Left colon (tissue), 2 donors: ENCODE measurements around the gene RFNG. TPM values are rescaled to one million over a fixed set of nuclear protein-coding genes. Genes with fewer than 3 reads are reported as not detected.

Experiments
- ATAC-seq: fragments of 200-7000 bp; cut with Tn5 transposase; one replicate; pipeline ENCODE4 v1.9.1; 2020; ENCODE audit warnings: mild to moderate bottlenecking, moderate library complexity
- DNase-seq, 2 donors: peaks; one replicate each; pipeline ENCODE4 v3.0.0-alpha.2; 2020
- intact Hi-C, 2 donors: fragments of 100-400 bp; cut with DNase I in 1 of 2; cut with micrococcal nuclease in 1 of 2; formaldehyde crosslinking; loops; one replicate each; pipeline versions ENCODE4 v1.11.2 to v1.14.0; 2022; cut with DNase I, micrococcal nuclease
- total RNA-seq, 2 donors: library from RNA; stranded (reverse); fragmentation: NEBNext Ultra II Directional; extraction: Animal tissue kit (Norgen Biotek cat#: 25700); gene quantifications; one replicate each; pipeline ENCODE4 v1.2.1, GENCODE V29; 2021
- donor health status: DM: no; HTN: no; CAD: no.
- donor health status: DM: yes; HTN: yes; CAD: no.

The RFNG gene
- total RNA-seq, 2 donors from 2014 or later: 31.5 to 32.3 TPM

GRCh38 chr17:82062076-82062983 lies 10.7 kb upstream of the RFNG start:
- intact Hi-C loops: no loop called here
- DNase-seq (no peak), ATAC-seq (no peak)

GRCh38 chr17:82061047-82061925 lies 9.7 kb upstream of the RFNG start:
- DNase-seq (no peak), ATAC-seq (no peak)
- intact Hi-C loops: no loop called here

DNA sequence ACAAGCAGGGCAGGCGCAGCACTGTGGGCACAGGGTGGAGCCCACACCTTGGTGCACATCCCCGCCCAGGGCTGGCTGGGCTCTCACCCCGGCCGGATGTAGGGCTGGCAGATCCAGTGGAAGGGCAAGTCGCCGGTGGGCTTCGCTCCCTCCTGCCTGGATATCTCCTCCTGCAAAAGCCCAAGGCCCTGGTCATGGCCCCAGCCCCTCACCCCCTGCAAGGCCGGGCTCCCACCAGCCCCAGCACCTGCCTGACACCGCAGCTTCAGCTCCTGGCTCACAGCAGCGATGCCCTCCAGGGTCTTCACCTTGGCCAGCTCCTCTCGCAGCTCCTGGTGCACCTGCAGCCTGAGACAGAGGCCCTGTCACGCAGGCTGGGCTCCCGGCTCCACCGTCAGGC lies 9.0 kb upstream of the RFNG start:
- no peak for DNase-seq
- intact Hi-C loops: no loop called here

DNA sequence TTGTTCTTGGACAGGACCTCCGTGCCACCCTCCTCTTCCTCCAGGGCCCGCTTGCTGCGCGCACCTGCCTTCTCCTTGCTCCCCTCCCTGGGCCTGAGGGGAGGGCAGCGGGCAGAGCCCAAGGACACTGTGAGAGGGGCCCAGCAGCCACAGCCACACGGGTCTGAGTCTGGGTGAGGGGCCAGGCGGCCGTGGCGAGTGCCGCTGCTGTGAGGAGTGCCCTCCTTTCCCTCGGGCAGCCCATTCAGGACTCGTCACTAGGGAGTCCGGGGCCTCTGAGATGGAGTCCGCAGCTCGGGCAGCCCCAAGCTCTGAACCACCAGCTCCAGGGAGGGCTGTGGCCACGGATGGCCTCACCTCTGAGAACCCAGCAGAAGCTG lies 8.4 kb upstream of the RFNG start:
- no peak for ATAC-seq
- intact Hi-C loops: no loop called here
- no peak for DNase-seq

More for the DNA sequence above, 9.0 kb upstream of the RFNG start:
- no peak for ATAC-seq

- no peak for ATAC-seq
- DNase-seq: no peak
- intact Hi-C loops: no loop called here
Measured at GRCh38 chr17:82059272-82060000, 7.8 kb upstream of the RFNG start.

GRCh38 chr17:82058855-82059249 lies 7.2 kb upstream of the RFNG start:
- DNase-seq (no peak), ATAC-seq (no peak)
- intact Hi-C loops: no loop called here

- no peak for ATAC-seq
- intact Hi-C loops: no loop called here
- no peak for DNase-seq
Measured at GRCh38 chr17:82058230-82058854, 6.7 kb upstream of the RFNG start.

GRCh38 chr17:82056729-82057621 lies 5.4 kb upstream of the RFNG start:
- no peak for DNase-seq
- intact Hi-C loops: no loop called here
- peak; percentile 5 for ATAC-seq

DNA sequence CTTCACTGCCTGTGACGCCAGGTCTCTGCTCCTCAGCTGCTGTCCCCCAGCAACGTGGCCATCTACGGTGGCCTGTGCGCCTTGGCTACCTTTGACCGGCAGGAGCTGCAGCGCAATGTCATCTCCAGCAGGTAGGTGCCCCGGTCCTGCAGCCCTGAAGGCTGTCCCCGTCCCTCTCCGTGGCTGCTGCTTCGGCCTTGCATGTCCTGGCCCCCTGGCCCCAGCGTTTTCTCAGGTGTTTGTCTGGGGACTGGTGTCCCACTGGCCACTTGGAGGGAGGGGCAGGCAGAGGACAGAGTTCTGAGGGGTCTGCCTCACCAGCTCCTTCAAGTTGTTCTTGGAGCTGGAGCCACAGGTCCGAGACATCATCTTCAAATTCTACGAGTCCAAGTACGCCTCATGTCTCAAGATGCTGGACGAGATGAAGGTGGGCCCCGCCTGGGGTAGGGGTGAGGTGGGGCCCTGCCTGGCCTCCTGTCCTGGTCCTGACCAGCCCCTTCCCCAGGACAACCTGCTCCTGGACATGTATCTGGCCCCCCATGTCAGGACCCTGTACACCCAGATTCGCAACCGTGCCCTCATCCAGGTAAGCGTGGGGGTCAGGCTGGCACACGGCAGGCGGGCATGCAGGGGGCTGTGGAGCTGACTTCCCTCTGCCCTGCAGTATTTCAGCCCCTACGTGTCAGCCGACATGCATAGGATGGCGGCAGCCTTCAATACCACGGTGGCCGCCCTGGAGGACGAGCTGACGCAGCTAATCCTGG lies 4.5 kb upstream of the RFNG start:
- DNase-seq (no peak), ATAC-seq (no peak)
- intact Hi-C loops: no loop called here

DNA sequence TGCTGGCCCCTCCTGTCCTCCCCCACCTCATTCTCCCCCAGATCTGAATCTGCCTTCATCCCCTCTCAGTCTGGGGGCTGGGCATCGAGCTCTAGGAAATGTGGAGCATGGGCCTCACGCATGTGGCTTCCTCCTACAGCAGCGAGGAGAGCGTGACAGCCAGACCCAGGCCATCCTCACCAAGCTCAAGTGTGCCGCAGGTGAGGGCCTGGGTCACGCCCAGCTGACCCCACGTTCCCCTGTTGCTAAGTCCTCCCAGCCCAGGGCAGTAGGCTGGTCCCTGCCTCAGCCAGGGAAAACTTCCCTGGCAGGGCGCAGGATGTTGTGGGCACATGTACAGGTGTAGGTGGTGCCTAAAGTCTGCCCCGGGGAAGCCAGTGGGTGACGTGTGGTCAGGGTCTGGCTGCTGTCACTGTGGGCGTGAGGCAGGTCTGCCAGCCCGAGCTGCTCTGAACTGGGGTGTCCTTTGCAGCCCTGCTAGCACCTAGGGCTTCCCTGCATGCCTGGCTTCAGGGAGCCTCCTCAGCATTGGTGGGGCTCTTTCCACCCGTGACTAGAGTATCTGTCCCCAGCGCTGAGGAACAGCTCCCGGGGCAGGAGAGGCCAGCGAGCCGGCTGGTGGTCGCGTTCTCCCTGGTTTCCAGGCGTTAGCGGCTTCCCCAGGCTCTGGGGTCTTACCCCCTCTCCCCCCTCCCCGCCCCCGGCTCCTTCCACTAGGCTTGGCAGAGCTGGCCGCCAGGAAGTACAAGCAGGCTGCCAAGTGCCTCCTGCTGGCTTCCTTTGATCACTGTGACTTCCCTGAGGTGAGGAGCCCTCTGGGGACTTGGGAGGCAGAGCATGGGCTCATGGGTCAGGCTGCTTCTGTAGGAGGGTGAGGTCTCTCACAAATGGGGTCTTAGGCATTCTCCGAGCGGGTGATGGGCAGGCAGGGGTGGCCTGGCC lies 3.7 kb upstream of the RFNG start:
- intact Hi-C loops: no loop called here
- no peak for ATAC-seq
- DNase-seq: no peak

DNA sequence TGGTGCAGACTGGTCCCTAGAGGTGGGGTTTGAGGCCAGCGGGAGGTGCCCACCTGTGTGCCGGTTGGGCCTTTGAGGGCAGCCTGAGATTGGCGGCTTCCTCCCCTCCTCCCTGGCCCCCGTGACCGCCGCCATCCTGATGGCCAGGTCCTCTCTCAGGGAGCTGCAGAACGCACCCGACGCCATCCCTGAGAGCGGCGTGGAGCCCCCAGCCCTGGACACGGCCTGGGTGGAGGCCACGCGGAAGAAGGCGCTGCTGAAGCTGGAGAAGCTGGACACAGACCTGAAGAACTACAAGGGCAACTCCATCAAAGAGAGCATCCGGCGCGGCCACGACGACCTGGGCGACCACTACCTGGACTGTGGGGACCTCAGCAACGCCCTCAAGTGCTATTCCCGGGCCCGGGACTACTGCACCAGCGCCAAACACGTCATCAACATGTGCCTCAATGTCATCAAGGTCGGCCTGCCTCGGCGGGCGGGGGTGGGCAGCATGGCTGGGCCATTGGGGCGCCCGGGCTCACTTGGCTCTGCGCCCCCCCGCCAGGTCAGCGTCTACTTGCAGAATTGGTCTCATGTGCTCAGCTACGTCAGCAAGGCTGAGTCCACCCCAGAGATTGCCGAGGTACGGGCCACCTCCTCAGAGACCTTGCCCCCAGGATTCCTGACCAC lies 2.9 kb upstream of the RFNG start:
- no peak for DNase-seq
- ATAC-seq: no peak
- intact Hi-C loops: no loop called here

DNA sequence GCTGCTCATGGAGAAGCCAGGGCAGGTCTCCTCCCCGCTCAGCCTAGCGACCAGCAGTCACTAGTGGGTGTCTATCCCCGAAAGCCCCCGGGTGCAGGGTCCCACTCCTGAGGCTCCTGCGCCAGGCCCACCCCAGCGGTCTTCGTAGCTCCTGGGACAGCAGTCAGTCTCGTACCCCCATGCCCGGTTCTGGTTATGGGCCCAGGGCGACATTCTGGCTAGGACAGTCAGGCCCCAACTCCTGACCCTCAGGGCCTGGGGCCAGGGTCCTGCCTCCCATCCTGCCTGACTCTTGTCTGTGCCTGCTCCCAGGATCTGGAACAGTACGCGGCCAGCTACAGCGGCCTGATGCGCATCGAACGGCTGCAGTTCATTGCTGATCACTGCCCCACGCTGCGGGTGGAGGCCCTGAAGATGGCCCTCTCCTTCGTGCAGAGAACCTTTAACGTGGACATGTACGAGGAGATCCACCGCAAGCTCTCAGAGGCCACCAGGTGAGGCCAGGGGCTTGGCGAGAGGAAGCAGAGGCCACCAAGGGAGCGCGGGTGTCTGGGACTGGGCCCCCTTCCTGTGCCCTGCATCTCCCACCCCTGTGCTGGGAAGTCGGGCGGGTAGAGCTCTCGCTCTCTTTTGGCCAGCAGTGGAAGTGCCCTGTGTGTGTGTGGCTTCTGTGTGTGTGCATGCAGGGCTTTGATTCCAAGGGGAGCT lies 2.1 kb upstream of the RFNG start:
- ATAC-seq (no peak), DNase-seq (no peak)
- intact Hi-C loops: no loop called here

DNA sequence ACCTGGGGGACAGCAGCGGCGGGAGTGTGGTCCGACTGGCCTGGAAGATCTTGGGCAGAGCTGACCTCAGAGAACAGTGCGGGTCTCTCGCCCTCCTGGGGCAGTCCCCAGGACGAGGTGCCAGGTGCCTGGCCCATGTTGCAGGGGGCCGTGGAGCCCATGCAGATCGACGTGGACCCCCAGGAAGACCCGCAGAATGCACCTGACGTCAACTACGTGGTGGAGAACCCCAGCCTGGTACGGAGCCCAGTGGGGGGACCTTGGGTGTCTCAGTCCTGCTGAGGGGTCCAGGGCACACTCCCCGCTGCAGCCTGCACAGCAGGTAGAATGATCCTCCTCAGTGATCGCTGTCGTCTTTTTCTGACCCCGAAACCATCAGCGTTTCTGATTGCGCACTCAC lies 1.5 kb upstream of the RFNG start:
- ATAC-seq (no peak), DNase-seq (no peak)
- intact Hi-C loops: no loop called here

DNA sequence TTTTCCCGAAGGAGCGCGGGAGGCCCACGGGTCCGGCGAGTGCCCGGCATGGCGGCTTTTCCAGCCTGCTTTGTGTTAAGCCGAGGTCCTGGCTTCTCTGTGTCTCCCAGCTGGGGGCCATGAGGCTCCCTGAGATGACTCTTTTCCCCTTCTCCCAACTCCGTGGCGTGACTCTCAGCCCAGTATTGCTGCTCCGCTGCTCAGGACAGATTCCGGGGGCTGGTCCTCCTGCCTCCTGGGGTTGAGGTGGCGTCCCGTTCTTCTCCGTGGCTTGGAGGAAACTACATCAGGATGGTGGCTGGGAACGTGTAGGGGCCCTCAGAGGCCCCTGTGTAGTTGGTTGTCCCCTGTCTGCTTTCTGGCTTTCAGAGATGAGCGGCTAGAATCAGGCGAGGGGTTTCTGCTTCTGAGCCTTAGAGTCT lies 1.0 kb upstream of the RFNG start:
- no peak for DNase-seq
- ATAC-seq: no peak
- intact Hi-C loops: no loop called here
